Measurements from ENCODE around the gene DNAJB9.
"Not testable (repeated sequence)": the region's sequence is repeated elsewhere in the genome, so short reads cannot be mapped to it uniquely, and the experiment has no call there.

Gene DNAJB9

DNA sequence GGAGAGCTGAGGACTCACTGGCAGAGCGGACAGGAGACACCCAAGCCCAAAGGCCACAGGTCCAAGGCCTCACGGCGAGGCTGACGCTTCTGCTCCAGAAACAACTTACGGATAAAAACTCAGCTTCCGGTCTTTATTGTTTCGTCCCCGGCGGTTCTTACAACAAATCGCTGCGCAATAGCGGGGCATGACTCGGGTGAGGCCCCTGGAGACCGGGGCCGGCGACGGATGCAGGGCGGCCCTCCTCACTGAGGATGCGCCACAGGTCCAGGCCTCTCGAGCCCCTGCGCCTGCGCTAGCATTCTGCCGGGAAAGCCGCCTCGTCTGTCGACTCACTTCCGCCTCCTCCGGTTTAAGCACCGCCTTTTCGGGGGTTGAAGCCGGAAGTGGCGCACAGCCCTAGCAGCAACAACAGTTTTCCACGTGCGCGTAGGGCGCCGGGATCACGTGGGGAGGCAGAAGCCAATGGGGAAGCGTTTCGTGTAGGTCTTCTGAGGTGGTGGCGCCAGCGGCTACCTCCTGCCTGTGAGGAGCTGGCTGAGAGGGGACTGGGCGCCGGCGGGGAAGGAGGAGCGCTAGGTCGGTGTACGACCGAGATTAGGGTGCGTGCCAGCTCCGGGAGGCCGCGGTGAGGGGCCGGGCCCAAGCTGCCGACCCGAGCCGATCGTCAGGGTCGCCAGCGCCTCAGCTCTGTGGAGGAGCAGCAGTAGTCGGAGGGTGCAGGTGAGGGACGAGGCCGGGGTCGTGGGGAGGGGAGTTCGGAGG, at the start of gene DNAJB9, which contains the start of gene THAP5:
Gene DNAJB9 (plus strand): TSS at position 494 of the 765 bp plus-strand sequence. CDS start 1,853 bp downstream, outside the sequence.
Gene THAP5 (minus strand): TSS at position 326 of the 765 bp plus-strand sequence. CDS start 137 bp downstream, at position 189.
- DNase-seq = peak; percentile 97

DNA sequence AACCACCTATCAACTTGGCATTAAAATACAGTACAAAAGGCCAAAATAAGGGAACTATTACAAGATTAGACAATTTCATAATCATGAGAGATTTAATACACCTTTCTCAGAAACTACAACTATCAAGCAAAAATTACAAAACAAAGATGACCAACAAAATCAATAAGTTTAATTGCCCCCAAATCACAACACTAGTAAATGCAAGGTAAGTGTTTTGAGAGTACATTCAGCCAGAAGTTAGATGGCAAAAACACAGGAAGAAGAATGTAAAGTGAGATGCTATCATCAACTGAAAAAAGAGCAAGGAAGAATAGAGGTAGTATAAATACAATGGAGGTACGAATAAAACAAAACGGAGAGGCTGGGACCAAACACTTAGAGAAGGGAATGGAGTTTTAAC, 46.9 kb upstream of the DNAJB9 start:
- no peak for DNase-seq

DNA sequence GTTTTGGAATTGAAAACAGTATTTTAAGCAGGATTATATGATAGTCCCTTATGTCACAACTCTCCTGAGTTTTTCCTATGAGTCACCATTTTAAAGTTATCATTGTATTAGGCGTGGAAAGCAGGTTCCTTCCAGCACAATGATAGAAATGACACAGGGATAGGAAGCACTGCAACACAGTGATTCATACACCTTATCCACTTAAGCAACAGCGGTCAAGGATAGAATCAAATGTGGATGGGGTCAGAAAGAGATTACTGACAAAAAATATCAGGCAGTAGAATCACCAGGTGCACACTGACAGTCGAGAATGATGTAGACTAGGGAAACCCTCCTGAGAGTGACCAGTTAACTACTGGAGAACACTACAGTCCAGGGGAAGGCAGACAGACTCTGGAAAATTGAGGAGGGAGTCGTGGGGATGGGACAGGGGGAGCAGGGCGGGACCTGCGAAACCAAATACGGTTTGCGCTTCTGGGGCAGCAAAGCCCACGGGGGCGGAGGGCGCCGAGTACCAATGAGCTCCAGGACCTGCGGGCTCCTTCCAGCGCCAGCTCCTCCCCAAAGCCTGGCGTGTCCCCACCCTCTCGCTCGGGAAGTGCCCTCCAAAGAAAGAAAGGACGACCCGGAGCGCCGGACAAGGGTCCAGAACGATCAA, 44.2 kb upstream of the DNAJB9 start:
- peak; percentile 84 for DNase-seq

DNA sequence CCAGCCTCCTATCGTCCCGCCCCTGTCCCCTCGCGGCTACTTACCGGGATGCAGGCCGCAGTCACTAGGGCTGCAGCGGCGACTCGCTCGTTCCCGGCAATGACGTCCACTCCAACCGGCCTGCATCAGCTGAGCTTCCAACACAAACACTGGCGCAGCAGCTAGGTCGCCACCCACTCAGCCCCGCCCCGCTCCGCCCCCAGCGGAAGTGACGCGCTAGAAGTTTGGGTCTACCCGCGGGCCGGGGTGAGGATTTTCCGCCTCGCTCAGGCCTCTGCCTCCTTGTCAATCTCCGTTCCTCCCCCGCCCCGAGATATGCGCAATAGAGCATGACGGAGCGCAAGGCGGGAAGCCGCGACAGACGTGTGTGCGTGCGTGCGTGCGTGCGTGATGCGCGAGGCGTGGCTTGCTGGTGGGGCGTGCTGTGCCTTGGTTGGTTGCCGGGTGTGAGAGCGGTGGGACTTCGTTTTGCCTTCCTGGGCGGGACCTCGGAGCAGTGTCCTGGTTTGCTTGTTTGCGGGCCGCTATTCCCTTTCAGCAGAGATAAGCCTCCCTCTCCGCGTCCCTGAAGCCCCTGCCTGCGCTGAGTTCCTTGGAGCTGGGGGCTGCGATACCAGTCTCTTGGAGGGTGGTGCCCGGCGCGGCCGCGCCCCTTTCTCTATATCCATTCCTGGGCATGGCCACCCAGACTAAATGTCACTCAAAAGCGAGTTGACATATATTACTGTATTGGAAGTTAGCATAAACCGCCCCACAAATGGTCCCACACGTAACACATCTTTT, 43.5 kb upstream of the DNAJB9 start, which contains the start of gene PNPLA8:
Gene PNPLA8 (minus strand): TSS at position 151 of the 783 bp plus-strand sequence. CDS start 10,644 bp downstream, outside the sequence.
- DNase-seq = peak; percentile 98

DNA sequence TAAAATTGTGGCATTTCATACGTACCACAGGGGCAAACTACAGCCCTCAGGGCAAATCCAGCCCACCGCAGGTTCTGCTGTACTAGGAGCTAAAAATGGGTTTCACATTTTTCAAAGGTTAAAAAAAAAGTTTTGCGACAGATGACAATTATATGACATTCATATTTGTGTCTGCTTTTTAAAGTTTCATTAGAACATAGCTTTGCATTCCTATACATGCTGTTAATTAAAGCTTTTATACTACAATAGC, 43.0 kb upstream of the DNAJB9 start:
- no peak for DNase-seq

DNA sequence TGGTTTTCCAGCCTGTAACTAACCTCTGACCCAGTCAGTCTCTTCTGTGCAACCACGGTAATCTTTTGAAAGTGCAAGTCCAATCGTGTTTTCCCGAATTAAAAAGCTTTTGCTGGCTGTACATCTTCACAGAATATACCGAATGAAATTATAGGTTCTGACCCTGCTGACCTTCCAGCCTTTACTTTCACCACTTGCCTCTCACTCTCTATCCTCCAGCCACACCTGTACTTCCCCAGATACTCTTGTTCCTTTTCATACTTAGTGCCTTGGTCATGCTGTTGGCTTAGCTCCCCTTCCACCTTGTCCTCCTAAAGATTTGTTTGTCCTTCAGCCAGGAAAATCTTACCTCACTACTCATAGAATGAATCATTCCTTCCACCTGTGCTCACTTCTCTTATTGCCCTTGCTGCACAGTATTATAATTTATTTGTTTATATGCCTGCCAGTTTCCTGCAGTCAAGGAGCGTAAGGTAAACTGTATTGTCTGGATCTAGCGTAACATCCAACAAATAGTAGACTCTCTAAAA, 41.4 kb upstream of the DNAJB9 start:
- no peak for DNase-seq

DNA sequence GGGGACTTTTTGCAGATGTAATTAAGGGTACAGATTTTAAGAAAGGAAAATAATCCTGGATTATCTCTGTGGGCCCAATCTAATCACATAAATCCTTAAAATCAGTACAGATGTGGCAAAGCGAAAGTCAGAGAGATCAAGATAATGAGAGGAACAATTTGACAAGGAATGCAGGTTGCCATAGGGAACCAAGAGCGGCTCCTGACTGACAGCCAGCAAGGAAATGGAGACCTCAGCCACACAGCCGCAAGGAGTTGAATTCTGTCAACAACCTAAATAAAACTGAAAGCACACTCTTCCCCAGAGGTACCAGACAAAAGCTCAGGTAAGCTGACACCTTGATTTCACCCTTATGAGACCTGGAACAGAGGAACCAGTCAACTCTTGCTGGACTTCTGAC, 40.3 kb upstream of the DNAJB9 start:
- no peak for DNase-seq

DNA sequence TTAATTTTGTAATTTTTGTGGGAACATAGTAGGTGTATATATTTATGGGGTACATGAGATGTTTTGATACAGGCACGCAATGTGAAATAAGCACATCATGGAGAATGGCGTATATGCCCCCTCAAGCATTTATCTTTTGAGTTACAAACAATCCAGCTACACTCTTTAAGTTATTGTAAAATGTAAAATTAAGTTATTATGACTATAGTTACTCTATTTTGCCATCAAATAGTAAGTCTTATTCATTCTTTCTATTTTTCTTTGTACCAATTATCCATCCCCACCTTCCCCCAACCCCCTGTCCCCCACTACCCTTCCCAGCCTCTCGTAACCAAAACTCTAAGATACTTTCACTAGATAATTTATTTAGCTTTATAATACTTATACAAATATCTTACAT, 36.0 kb upstream of the DNAJB9 start:
- no peak for DNase-seq

DNA sequence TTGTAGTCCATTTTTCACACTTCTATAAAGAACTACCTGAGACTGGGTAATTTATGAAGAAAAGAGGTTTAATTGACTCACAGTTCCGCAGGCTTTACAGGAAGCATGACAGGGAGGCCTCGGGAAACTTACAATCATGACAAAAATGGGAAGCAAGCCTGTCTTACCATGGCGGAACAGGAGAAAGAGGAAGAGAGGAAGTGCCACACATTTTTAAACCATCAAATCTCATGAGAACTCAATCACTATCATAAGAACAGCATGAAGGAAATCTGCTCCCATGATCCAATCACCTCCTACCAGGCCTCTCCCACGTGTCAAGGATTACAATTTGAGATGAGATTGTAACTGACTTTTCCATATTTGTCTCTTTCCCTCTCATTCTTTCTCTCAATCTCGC, 34.4 kb upstream of the DNAJB9 start:
- no peak for DNase-seq

DNA sequence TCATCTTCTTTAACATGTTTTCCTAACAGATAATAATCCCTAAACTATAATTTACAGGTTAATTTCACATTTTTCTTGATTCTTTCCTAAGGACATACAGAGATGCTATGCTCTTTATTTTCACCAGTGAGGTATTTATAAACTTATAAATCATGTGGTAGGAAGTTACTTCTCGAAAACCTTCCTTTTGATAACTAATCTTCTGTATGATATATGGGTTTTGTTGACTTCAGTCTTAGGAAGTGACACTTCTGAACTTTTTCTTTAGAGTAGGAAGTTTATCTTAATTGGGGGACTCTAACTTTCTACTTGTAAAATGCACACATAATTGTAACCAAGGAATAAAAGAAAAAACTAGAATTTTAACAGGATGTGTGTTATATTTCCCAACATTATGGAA, 33.9 kb upstream of the DNAJB9 start:
- no peak for DNase-seq

DNA sequence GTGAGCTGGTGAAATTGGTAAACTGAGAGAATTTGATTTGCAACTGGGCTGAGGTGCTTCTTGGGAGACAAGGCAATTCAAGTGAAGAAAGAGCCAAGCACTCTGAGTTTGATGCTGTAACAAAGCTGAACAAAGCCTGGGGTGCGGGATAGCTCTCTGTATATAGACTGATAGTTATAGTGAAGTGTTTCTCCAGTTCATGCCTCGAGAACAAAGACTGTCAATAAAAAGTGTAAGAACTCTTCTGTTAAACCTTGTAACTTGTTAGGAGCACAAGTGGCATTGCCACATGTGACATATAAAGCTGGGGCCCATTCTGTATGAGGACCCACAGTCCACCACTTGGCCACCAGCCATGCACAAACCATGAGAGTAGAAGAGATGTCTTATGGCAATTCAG, 32.4 kb upstream of the DNAJB9 start:
- DNase-seq = no peak

DNA sequence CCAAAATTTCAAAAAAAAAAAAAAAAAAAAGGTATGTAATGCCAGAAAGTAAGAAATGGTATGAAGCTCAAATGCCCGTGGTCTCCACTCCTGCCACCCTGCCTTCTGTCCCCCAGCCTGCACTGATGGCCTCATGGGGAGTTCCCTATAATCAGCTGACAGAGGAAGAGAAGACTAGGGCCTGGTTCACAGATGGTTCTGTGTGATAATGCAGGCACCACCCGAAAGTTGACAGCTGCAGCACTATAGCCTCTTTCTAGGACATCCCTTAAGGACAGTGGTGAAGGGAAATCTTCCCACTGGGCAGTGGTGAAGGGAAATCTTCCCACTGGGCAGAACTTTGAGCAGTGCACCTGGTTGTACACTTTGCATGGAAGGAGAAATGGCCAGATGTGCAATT, 31.4 kb upstream of the DNAJB9 start:
- not testable (repeated sequence) for DNase-seq

DNA sequence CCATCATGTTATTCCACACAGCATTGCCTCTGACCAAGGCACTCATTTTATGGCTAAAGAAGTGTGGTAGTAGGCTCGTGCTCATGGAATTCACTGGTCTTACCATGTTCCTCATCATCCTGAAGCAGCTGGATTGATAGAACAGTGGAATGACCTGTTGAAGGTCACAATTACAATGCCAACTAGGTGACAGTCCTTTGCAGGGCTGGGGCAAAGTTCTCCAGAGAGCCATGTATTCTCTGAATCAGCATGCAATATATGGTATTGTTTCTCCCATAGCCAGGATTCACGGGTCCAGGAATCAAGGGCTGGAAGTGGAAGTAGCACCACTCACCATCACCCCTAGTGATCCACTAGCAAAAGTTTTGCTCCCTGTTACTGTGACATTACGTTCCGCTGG, 31.0 kb upstream of the DNAJB9 start:
- not testable (repeated sequence) for DNase-seq

DNA sequence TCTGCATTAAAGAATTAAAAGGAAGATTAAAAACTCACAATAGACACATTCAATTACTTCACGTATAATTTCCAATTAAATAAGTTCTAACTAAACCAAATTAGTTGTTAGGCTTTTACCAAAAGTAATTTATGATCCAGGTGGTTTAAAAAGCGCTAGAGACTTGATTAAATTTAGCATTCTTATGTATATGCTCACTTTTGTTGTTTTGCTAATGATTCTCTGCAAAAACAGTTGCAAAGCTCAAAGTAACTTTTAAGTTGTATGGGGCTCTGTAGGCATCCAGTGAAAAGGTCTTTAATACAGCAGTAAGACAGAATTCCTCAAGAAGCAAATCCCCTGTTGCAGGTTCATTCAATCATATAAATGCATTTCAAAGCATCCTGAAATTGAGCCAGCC, 28.2 kb upstream of the DNAJB9 start:
- no peak for DNase-seq

DNA sequence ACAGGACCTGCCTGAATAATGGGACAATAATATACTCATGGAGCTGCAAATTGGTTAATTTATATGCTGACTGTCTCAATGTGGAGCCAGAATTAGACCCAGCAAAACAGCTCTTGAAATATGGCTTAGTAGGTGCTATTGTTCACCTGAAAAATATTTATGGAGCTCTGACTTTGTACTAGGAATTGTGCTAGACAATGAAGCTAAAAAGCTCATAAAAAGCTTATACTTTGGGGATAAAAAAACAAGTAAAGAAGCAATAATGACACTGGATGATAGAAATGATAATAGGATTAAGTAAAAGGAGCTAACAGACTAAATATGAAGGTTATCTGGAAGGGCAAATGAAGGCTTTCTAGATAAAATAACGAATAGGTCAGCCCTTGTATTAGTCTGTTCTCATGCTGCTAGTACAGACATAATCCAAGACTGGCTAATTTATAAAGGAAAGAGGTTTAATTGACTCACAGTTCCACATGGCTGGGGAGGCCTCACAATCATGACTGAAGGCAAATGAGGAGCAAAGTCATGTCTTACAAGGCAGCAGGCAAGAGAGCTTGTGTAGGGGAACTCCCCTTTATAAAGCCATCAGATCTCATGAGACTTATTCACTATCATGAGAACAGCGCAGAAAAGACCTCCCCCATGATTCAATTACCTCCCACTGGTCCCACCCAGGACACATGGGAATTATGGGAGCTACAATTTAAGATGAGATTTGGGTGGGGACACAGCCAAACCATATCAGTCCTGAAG, 21.4 kb upstream of the DNAJB9 start:
- DNase-seq = not testable (repeated sequence)

DNA sequence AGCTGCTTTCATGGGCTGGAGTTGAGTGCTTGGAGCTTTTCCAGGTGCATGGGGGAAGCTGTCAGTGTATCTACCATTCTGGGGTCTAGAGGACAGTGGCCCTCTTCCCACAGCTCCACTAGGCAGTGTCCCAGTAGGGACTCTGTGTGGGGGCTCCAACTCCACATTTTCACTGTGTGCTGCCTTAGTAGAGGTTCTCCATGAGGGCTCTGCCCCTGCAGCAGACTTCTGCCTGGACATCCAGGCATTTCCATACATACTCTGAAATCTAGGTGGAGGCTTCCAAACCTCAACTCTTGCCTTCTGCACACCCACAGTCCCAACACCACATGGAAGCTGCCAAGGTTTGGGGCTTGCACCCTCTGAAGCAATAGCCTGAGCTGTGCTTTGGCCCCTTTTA, 13.0 kb upstream of the DNAJB9 start:
- not testable (repeated sequence) for DNase-seq

DNA sequence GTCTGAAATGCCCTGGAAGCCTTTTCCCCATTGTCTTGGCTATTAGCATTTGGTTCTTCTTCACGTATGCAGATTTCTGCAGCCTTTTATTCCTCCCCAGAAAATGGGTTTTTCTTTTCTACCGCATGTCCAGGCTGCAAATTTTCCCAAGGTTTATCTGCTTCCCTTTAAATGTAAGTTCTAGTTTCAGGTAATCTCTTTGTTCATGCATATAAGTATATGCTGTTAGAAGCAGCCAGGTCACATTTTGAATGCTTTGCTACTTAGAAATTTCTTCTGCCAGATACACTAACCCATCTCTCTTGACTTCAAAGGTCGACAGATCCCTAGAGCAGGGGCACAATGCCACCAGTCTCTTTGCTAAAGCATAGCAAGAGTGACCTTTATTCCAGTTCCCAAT, 12.5 kb upstream of the DNAJB9 start:
- no peak for DNase-seq

DNA sequence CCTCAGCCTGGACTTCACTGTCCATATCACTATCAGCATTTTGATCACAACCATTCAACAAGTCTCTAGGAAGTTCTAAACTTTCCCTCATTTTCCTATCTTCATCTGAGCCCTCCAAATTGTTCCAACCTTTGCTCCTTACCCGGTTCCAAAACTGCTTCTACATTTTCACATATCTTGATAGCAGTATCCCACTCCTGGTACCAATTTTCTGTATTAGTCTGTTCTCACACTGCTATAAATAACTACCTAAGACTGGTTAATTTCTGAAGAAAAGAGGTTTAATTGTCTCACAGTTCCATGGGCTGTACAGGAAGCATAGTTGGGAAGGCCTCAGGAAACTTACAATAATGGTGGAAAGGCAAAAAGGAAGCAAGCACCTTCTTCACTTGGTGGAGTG, 12.1 kb upstream of the DNAJB9 start:
- DNase-seq = no peak

DNA sequence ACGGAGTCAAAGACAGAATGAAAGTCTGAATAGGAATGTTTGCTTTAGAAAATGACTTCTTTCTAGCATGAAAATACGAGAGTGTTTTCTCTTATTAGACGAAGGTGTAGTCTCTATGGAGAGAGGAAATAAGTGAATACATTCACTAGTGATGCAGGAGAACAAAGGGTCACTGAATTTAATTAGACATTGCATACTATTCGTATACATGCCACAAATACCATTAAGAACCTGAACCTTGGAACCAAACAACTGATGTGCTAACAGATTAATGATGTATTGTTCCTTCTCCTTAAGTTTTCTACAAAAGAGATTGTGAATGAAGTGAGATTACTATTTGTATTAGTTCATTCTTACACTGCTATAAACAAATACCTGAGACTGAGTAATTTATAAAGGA, 10.4 kb upstream of the DNAJB9 start:
- no peak for DNase-seq

DNA sequence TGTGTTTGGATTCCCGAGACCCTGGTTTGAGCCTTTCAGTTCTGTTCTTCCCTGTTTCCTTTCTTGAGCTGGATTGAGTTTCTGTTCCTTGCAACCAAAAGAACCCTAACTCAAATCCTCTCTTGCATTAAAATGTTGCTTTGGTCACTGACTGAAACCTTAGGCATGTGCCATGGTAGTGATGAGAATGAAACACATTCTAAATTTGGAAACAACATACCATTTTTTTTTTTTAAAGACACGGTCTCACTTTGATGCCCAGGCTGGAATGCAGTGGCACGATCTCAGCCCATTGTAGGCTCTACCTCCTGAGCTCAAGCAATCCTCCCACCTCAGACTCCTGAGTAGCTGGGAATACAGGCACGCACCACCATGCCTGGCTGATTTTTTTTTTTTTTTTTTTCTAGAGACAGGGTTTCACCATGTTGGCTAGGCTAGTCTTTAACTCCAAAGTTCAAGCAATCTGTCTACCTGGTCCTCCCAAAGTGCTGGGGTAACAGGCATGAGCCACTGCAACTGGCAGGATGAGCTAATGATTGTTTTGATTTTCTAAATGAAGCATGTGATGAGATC, 8.5 kb upstream of the DNAJB9 start:
- no peak for DNase-seq

DNA sequence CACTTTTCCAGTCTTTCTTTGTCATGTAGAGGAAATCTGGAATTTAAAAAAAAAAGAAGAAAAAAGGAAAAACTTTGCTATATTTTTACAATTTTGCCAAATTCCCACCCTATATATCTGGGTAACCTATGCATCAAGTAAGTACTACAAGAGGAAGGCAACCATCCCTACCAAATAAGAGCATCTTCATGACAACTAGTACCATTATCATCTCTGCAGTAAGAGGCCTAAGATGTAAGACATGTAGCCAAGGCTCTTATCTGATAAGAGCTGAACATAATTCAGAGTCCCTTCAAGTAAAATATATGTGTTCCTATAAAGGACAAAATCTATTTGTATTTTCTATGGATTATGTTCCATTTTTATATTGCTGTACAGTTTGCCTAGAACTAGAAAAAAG, 3.7 kb upstream of the DNAJB9 start:
- no peak for DNase-seq

DNA sequence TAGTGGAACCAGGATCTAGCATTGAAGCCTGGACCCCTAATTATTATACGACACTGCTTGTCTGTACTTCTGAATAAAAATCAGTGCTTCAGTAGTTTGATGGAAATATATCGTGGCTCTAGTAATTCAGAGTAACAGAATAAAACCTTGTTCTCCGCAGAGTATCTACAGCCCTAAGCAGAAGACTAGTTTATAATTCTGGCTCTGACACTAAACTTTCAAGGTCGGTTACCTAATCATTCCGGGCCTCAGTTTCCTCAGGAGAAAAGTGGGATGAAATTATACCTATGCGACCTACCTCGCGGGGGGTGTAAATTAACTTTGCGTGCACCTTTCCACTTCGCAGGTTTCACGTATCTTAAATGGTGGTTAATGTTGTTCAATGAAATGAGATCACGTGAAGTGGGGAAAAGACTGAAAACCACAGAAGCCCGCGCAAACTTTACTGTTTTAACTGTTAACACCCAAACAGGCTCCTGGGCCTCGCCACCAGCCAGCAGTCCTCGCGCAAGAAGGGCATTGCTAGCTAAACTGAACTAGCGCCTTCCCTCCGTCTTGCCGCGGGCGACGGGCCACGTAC, 783 bp upstream of the DNAJB9 start:
- peak; percentile 53 for DNase-seq

All from NCI-H1694 treated with DMSO at 0.1 percent for 48 hours (cell line).